Panc1 (cell line): ENCODE results near the gene RAB4A. TPM values are rescaled to one million over a fixed set of nuclear protein-coding genes. Genes with fewer than 3 reads are reported as not detected.

Experiments
- ATAC-seq: fragments of 200-7000 bp; cut with Tn5 transposase; 2 replicates; pipeline ENCODE4 v1.9.1; 2020; ENCODE audit warnings: mild to moderate bottlenecking, moderate library complexity
- BruUV-seq: library from RNA; stranded (reverse); fragments of 400-500 nt; replicated peaks from 2 replicates; lab custom pipeline; 2021; lab: Mats Ljungman, UMichigan
- CTCF ChIA-PET: fragments of 300-600 bp; sonication (Branson Sonifier 250); formaldehyde crosslinking; loops from one replicate; lab custom pipeline; 2022; ENCODE audit warnings: antibody characterized with exemption; lab: Charles Lee
- POLR2A ChIA-PET: fragments of 300-600 bp; sonication (Branson Sonifier 250); formaldehyde crosslinking; loops from one replicate; lab custom pipeline; 2022; ENCODE audit warnings: antibody characterized with exemption; lab: Charles Lee
- DNase-seq: peaks from one replicate; pipeline ENCODE4 v3.0.0-alpha.2; 2010; ENCODE audit warnings: low read depth, low spot score
- H3K27ac ChIP-seq: 2 replicates; pipeline ENCODE4 v1.5.1; 2011; ENCODE audit warnings: mild to moderate bottlenecking, low read length, inconsistent platforms
- H3K27me3 ChIP-seq: fragments of 200-500 bp; sonication (Bioruptor generic); 2 replicates; pipeline ENCODE4 v1.6.0; 2014; ENCODE audit warnings: low read length, inconsistent platforms; ENCODE audit not compliant: control insufficient read depth, insufficient read depth
- H3K36me3 ChIP-seq: fragments of 200-500 bp; sonication (Bioruptor generic); 2 replicates; pipeline ENCODE4 v1.5.1; 2014; ENCODE audit warnings: inconsistent platforms, mild to moderate bottlenecking, low read length, moderate library complexity; ENCODE audit not compliant: control insufficient read depth, insufficient read depth
- H3K4me1 ChIP-seq: 2 replicates; pipeline ENCODE4 v1.5.1; 2011; ENCODE audit warnings: inconsistent platforms, mild to moderate bottlenecking, low read length, moderate library complexity; ENCODE audit not compliant: control insufficient read depth, insufficient read depth
- H3K4me3 ChIP-seq, 2 experiments: 2 replicates each; pipeline ENCODE4 v1.5.1; 2011 to 2012; ENCODE audit warnings: low read depth in 2 of 2, low read length in 2 of 2, mild to moderate bottlenecking in 2 of 2, inconsistent platforms in 1 of 2, moderate library complexity in 1 of 2
- H3K9me3 ChIP-seq: fragments of 200-500 bp; sonication (Bioruptor generic); 2 replicates; pipeline ENCODE4 v1.5.1; 2014; ENCODE audit warnings: low read depth, mild to moderate bottlenecking, inconsistent platforms, low read length, moderate library complexity; ENCODE audit not compliant: control insufficient read depth, insufficient read depth
- CTCF ChIP-seq: fragments of 450-650 bp; IDR thresholded peaks from 2 replicates; pipeline ENCODE4 v1.5.1; 2017; ENCODE audit warnings: mild to moderate bottlenecking
- POLR2AphosphoS5 ChIP-seq: IDR thresholded peaks from 2 replicates; pipeline ENCODE4 v1.6.1; 2012; ENCODE audit warnings: mild to moderate bottlenecking, low read depth, low read length, moderate library complexity
- SIN3A ChIP-seq: IDR thresholded peaks from 2 replicates; pipeline ENCODE4 v1.6.1; 2012; ENCODE audit warnings: low read depth, mild to moderate bottlenecking, low read length, moderate library complexity, borderline replicate concordance; ENCODE audit not compliant: insufficient read depth
- TCF7L2 ChIP-seq: IDR thresholded peaks from 2 replicates; pipeline ENCODE4 v1.6.1; 2011; ENCODE audit warnings: mild to moderate bottlenecking, low read depth, low read length, inconsistent platforms
- in situ Hi-C: cut with HindIII; loops from 2 replicates; pipeline ENCODE4 v1.10.0; 2016; ENCODE audit warnings: low sequenced_read_pairs, low pct_unique_long_range_greater_than_20kb
- intact Hi-C: fragments of 100-400 bp; cut with micrococcal nuclease; formaldehyde crosslinking; loops from one replicate; pipeline ENCODE4 v1.10.0; 2022; ENCODE audit not compliant: unreplicated experiment
- total RNA-seq: library from RNA; stranded (reverse); gene quantifications from one replicate; pipeline ENCODE4 v1.2.1, GENCODE V29; 2021; ENCODE audit not compliant: unreplicated experiment
- TF ChIP-seq, protein P1 (sequence below), 2 experiments: IDR thresholded peaks; 2 replicates each; pipeline ENCODE4 v1.6.1; 2011 to 2012; ENCODE audit warnings: low read depth in 2 of 2, control low read depth in 1 of 2, low read length in 1 of 2, mild to moderate bottlenecking in 1 of 2, moderate library complexity in 1 of 2; ENCODE audit not compliant: insufficient read depth in 1 of 2

The RAB4A gene
- total RNA-seq, 1 experiment from 2014 or later: 73.0 TPM

GRCh38 chr1:229293528-229294204 lies 22.8 kb downstream of the RAB4A start:
- ChIA-PET CTCF (no interaction called here), POLR2A (no interaction called here)
- no TSS peak for BruUV-seq
- TF ChIP-seq SIN3A (no peak), TCF7L2 (no peak), CTCF (no peak), POLR2AphosphoS5 (no peak)
- TF ChIP-seq, protein P1, sequence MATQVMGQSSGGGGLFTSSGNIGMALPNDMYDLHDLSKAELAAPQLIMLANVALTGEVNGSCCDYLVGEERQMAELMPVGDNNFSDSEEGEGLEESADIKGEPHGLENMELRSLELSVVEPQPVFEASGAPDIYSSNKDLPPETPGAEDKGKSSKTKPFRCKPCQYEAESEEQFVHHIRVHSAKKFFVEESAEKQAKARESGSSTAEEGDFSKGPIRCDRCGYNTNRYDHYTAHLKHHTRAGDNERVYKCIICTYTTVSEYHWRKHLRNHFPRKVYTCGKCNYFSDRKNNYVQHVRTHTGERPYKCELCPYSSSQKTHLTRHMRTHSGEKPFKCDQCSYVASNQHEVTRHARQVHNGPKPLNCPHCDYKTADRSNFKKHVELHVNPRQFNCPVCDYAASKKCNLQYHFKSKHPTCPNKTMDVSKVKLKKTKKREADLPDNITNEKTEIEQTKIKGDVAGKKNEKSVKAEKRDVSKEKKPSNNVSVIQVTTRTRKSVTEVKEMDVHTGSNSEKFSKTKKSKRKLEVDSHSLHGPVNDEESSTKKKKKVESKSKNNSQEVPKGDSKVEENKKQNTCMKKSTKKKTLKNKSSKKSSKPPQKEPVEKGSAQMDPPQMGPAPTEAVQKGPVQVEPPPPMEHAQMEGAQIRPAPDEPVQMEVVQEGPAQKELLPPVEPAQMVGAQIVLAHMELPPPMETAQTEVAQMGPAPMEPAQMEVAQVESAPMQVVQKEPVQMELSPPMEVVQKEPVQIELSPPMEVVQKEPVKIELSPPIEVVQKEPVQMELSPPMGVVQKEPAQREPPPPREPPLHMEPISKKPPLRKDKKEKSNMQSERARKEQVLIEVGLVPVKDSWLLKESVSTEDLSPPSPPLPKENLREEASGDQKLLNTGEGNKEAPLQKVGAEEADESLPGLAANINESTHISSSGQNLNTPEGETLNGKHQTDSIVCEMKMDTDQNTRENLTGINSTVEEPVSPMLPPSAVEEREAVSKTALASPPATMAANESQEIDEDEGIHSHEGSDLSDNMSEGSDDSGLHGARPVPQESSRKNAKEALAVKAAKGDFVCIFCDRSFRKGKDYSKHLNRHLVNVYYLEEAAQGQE (IDR thresholded peaks at IDR 0.05; ENCODE audit: insufficient read depth in 1 of 2, low read depth in 2 of 2, low read length in 1 of 2): no peak
- no peak for ATAC-seq
- Histone ChIP-seq H3K4me1 (no peaks in the 10 kb centered on the region), H3K9me3 (no peaks in the 10 kb centered on the region), H3K27ac (no peak overlapping the region), H3K4me3 (no peak overlapping the region), H3K36me3 (peaks cover 5% of the 10 kb centered on the region; the same call in 1 of the 2 replicates), H3K27me3 (no peaks in the 10 kb centered on the region)
- DNase-seq: no peak
- in situ Hi-C loops: no loop called here
- intact Hi-C loops: no loop called here

- no peaks in the 10 kb centered on the region for H3K9me3 ChIP-seq
- DNase-seq (no peak), ATAC-seq (no peak)
- intact Hi-C loops: no loop called here
- ChIA-PET POLR2A (no interaction called here), CTCF (no interaction called here)
- TF ChIP-seq SIN3A: no peak
- TF ChIP-seq, protein P1 (IDR thresholded peaks at IDR 0.05; ENCODE audit: insufficient read depth in 1 of 2, low read depth in 2 of 2, low read length in 1 of 2): no peak
- in situ Hi-C loops: no loop called here
- H3K4me3 ChIP-seq: no peak overlapping the region
- H3K4me1 ChIP-seq: no peaks in the 10 kb centered on the region
- H3K36me3 ChIP-seq: peaks cover 5% of the 10 kb centered on the region; the same call in 1 of the 2 replicates
- BruUV-seq: no TSS peak
- H3K27ac ChIP-seq: no peak overlapping the region
- no peaks in the 10 kb centered on the region for H3K27me3 ChIP-seq
Observed at GRCh38 chr1:229295745-229296144, 24.8 kb downstream of the RAB4A start.
